HCT116 (cell line): ENCODE results near the gene ETFA. TPM values are rescaled to one million over a fixed set of nuclear protein-coding genes. Genes with fewer than 3 reads are reported as not detected.

ENCODE experiments used
- ATAC-seq: fragments of 200-7000 bp; cut with Tn5 transposase; 2 replicates; pipeline ENCODE4 v1.9.1; 2020; ENCODE audit warnings: mild to moderate bottlenecking, moderate library complexity
- BruUV-seq: library from RNA; stranded (reverse); fragments of 400-500 nt; replicated peaks from 2 replicates; lab custom pipeline; 2021; lab: Mats Ljungman, UMichigan
- CTCF ChIA-PET: fragments of 300-600 bp; sonication (Branson Sonifier 250); formaldehyde crosslinking; loops from one replicate; lab custom pipeline; 2021; ENCODE audit warnings: antibody characterized with exemption; lab: Charles Lee
- POLR2A ChIA-PET: fragments of 300-600, 350-600 bp; sonication (Branson Sonifier 250); formaldehyde crosslinking; loops from one replicate; lab custom pipeline; 2021; ENCODE audit warnings: antibody characterized with exemption; lab: Charles Lee
- RAD21 ChIA-PET, 2 experiments: fragments of 300-600 bp; sonication (Branson Sonifier 250); formaldehyde crosslinking; loops; one replicate each; lab custom pipeline; 2023; ENCODE audit warnings: low total read pairs in 2 of 2; ENCODE audit not compliant: uncharacterized antibody in 2 of 2, unreplicated experiment in 2 of 2, low non-redundant PET in 1 of 2; lab: Charles Lee
- DNase-seq: peaks from one replicate; pipeline ENCODE4 v3.0.0-alpha.2; 2010; ENCODE audit warnings: low read depth, low spot score
- H2AFZ ChIP-seq: fragments of 200-600 bp; shearing (Covaris generic), sonication (generic); 2 replicates; pipeline ENCODE4 v1.6.1; 2017; ENCODE audit warnings: low read depth, mixed run types, mixed read lengths, antibody characterized with exemption, low read length; ENCODE audit not compliant: poor library complexity, severe bottlenecking
- H3K27ac ChIP-seq: 2 replicates; pipeline ENCODE4 v1.5.1; 2012; ENCODE audit warnings: low read depth, low read length
- H3K27me3 ChIP-seq: fragments of 200-600 bp; sonication (generic); 2 replicates; pipeline ENCODE4 v1.6.1; 2016; ENCODE audit warnings: mixed run types, low read length, mixed read lengths; ENCODE audit not compliant: insufficient read depth
- H3K36me3 ChIP-seq, 2 experiments: fragments of 200-500 bp in 1 of 2; fragments of 200-600 bp in 1 of 2; sonication (Bioruptor generic) in 1 of 2; sonication (generic) in 1 of 2; 2 replicates each; pipeline versions ENCODE4 v1.5.1 to v1.6.1; 2014 to 2016; ENCODE audit warnings: low read length in 2 of 2, inconsistent platforms in 1 of 2, mixed read lengths in 1 of 2, mixed run types in 1 of 2; ENCODE audit not compliant: insufficient read depth in 2 of 2, control insufficient read depth in 1 of 2
- H3K4me1 ChIP-seq, 2 experiments: fragments of 200-600 bp in 1 of 2; sonication (generic) in 1 of 2; 2 replicates each; pipeline versions ENCODE4 v1.5.1 to v1.6.1; 2012 to 2017; ENCODE audit warnings: low read length in 2 of 2, inconsistent platforms in 1 of 2, mild to moderate bottlenecking in 1 of 2, mixed read lengths in 1 of 2, mixed run types in 1 of 2, moderate library complexity in 1 of 2; ENCODE audit not compliant: insufficient read depth in 2 of 2, control insufficient read depth in 1 of 2
- H3K4me2 ChIP-seq: fragments of 200-600 bp; sonication (generic); 2 replicates; pipeline ENCODE4 v1.6.1; 2017; ENCODE audit warnings: mixed run types, low read length, mixed read lengths
- H3K4me3 ChIP-seq, 2 experiments: fragments of 200-600 bp in 1 of 2; sonication (generic) in 1 of 2; replicated peaks in 1 of 2; 2 replicates each; pipeline ENCODE4 v1.5.1; 2011 to 2016; ENCODE audit warnings: low read length in 2 of 2, control low read depth in 1 of 2, low read depth in 1 of 2, mild to moderate bottlenecking in 1 of 2, mixed read lengths in 1 of 2, mixed run types in 1 of 2
- H3K79me2 ChIP-seq: fragments of 200-600 bp; sonication (generic); 2 replicates; pipeline ENCODE4 v1.6.1; 2017; ENCODE audit warnings: mild to moderate bottlenecking, mixed run types, low read length, moderate library complexity, mixed read lengths; ENCODE audit not compliant: insufficient read depth
- H3K9ac ChIP-seq: fragments of 200-600 bp; sonication (generic); 2 replicates; pipeline ENCODE4 v1.6.1; 2016; ENCODE audit warnings: low read length, mixed read lengths
- H3K9me2 ChIP-seq: fragments of 200-600 bp; sonication (generic), shearing (Covaris generic); 2 replicates; pipeline ENCODE4 v1.6.1; 2017; ENCODE audit warnings: mixed run types, mild to moderate bottlenecking, moderate library complexity; ENCODE audit not compliant: insufficient read depth
- H3K9me3 ChIP-seq, 2 experiments: fragments of 200-500 bp in 1 of 2; fragments of 200-600 bp in 1 of 2; sonication (Bioruptor generic) in 1 of 2; sonication (generic) in 1 of 2; 2 replicates each; pipeline ENCODE4 v1.6.1; 2014 to 2017; ENCODE audit warnings: low read length in 2 of 2, mixed read lengths in 2 of 2, inconsistent platforms in 1 of 2, low read depth in 1 of 2, mild to moderate bottlenecking in 1 of 2, mixed run types in 1 of 2, moderate library complexity in 1 of 2; ENCODE audit not compliant: control insufficient read depth in 1 of 2, insufficient read depth in 1 of 2
- H4K20me1 ChIP-seq: fragments of 200-600 bp; sonication (generic), shearing (Covaris generic); 2 replicates; pipeline ENCODE4 v1.6.1; 2017; ENCODE audit warnings: mixed run types, mild to moderate bottlenecking, moderate library complexity; ENCODE audit not compliant: insufficient read depth
- ATF3 ChIP-seq: IDR thresholded peaks from 2 replicates; pipeline ENCODE4 v1.6.1; 2012
- CBX3 ChIP-seq: IDR thresholded peaks from 2 replicates; pipeline ENCODE4 v1.6.1; 2012; ENCODE audit warnings: low read depth
- CEBPB ChIP-seq: IDR thresholded peaks from 2 replicates; pipeline ENCODE4 v1.6.1; 2012; ENCODE audit warnings: low read depth
- CTCF ChIP-seq, 3 experiments: fragments of 200-600 bp in 1 of 3; sonication (generic) in 1 of 3; IDR thresholded peaks in 2 of 3; conservative IDR thresholded peaks in 1 of 3; 2 replicates each; pipeline ENCODE4 v1.5.1; 2012 to 2017; ENCODE audit warnings: low read depth in 2 of 3, low read length in 2 of 3, antibody characterized with exemption in 1 of 3, borderline replicate concordance in 1 of 3, control low read depth in 1 of 3, mild to moderate bottlenecking in 1 of 3, mixed read lengths in 1 of 3, mixed run types in 1 of 3, moderate library complexity in 1 of 3; ENCODE audit not compliant: insufficient read depth in 1 of 3
- EGR1 ChIP-seq: IDR thresholded peaks from 2 replicates; pipeline ENCODE4 v1.6.1; 2012; ENCODE audit warnings: low read depth
- ELF1 ChIP-seq: IDR thresholded peaks from 2 replicates; pipeline ENCODE4 v1.6.1; 2012; ENCODE audit warnings: low read depth, borderline replicate concordance
- EZH2 ChIP-seq: fragments of 200-600 bp; sonication (generic); IDR thresholded peaks from 2 replicates; pipeline ENCODE4 v1.6.1; 2017; ENCODE audit warnings: antibody characterized with exemption, mixed run types
- EZH2phosphoT487 ChIP-seq: fragments of 200-600 bp; IDR thresholded peaks from 2 replicates; pipeline ENCODE4 v1.6.1; 2018; ENCODE audit warnings: antibody characterized with exemption, borderline replicate concordance
- FOSL1 ChIP-seq: IDR thresholded peaks from 2 replicates; pipeline ENCODE4 v1.6.1; 2012; ENCODE audit warnings: low read depth
- MAX ChIP-seq: IDR thresholded peaks from 2 replicates; pipeline ENCODE4 v1.6.1; 2012
- POLR2A ChIP-seq: IDR thresholded peaks from 2 replicates; pipeline ENCODE4 v1.7.0; 2011; ENCODE audit warnings: borderline replicate concordance; ENCODE audit not compliant: insufficient read depth, insufficient read length; ENCODE audit errors: extremely low read depth
- RAD21 ChIP-seq: IDR thresholded peaks from 2 replicates; pipeline ENCODE4 v1.6.1; 2012; ENCODE audit warnings: low read depth, mild to moderate bottlenecking
- SRF ChIP-seq: IDR thresholded peaks from 2 replicates; pipeline ENCODE4 v1.6.1; 2012; ENCODE audit warnings: low read depth
- TCF7L2 ChIP-seq: IDR thresholded peaks from 2 replicates; pipeline ENCODE4 v1.7.0; 2011; ENCODE audit warnings: borderline replicate concordance, inconsistent platforms; ENCODE audit not compliant: insufficient read depth, insufficient read length; ENCODE audit errors: extremely low read depth
- YY1 ChIP-seq: IDR thresholded peaks from 2 replicates; pipeline ENCODE4 v1.6.1; 2011; ENCODE audit warnings: low read length, low read depth, moderate library complexity, mild to moderate bottlenecking; ENCODE audit not compliant: insufficient replicate concordance; ENCODE audit errors: extremely low read depth
- ZBTB33 ChIP-seq: IDR thresholded peaks from 2 replicates; pipeline ENCODE4 v1.6.1; 2011; ENCODE audit warnings: mild to moderate bottlenecking, low read length, moderate library complexity; ENCODE audit not compliant: insufficient replicate concordance; ENCODE audit errors: extremely low read depth
- ZFX ChIP-seq: fragments of 450-650 bp; IDR thresholded peaks from 2 replicates; pipeline ENCODE4 v1.6.1; 2017
- ZNF274 ChIP-seq: fragments of 200-500 bp; sonication (Bioruptor generic); IDR thresholded peaks from 2 replicates; pipeline ENCODE4 v1.6.1; 2014; ENCODE audit warnings: mild to moderate bottlenecking, low read depth, low read length, inconsistent platforms
- intact Hi-C: fragments of 100-400 bp; cut with micrococcal nuclease; formaldehyde crosslinking; loops from 2 replicates; pipeline ENCODE4 v1.10.0; 2022
- total RNA-seq: library from RNA; stranded (reverse); gene quantifications from one replicate; pipeline ENCODE4 v1.2.1, GENCODE V29; 2021; ENCODE audit not compliant: unreplicated experiment

The ETFA gene
- total RNA-seq, 1 experiment from 2014 or later: 144 TPM

GRCh38 chr15:76172782-76173181, 138.5 kb downstream of the ETFA start:
- H2AFZ ChIP-seq: no peak overlapping the region
- H3K36me3 ChIP-seq: no peaks in the 10 kb centered on the region
- POLR2A ChIA-PET: no interaction called here
- no peaks in the 10 kb centered on the region for H3K9me3 ChIP-seq
- no peaks in the 10 kb centered on the region for H3K9me2 ChIP-seq
- H3K9ac ChIP-seq: no peak overlapping the region
- ATAC-seq (no peak), DNase-seq (no peak)
- RAD21 ChIA-PET: no interaction called here
- TF ChIP-seq ATF3 (no peak), POLR2A (no peak), CTCF (IDR thresholded peaks at IDR 0.05 in 2 of 3, conservative IDR thresholded peaks at IDR 0.05 in 1 of 3; ENCODE audit: borderline replicate concordance in 1 of 3, insufficient read depth in 1 of 3, low read depth in 2 of 3, low read length in 2 of 3) (no peak), CBX3 (no peak), ZNF274 (no peak), FOSL1 (no peak), YY1 (no peak), MAX (no peak), ZBTB33 (no peak), SRF (no peak), EZH2phosphoT487 (no peak), CEBPB (no peak), ZFX (no peak), ELF1 (no peak), RAD21 (no peak), EGR1 (no peak), TCF7L2 (no peak), EZH2 (no peak)
- no peak overlapping the region for H3K4me3 ChIP-seq
- no peaks in the 10 kb centered on the region for H3K27me3 ChIP-seq
- peaks cover 0 to 12% of the 10 kb centered on the region in 2 experiments; a peak in 2 of 4 replicates for H3K4me1 ChIP-seq
- no peak overlapping the region for H3K4me2 ChIP-seq
- intact Hi-C loops: no loop called here
- H4K20me1 ChIP-seq: no peaks in the 10 kb centered on the region
- H3K79me2 ChIP-seq: no peaks in the 10 kb centered on the region
- BruUV-seq: no TSS peak
- no peak overlapping the region for H3K27ac ChIP-seq
- CTCF ChIA-PET: no interaction called here
